Hepatocyte (in vitro differentiated cells): ENCODE measurements around the gene RALA. TPM values are rescaled to one million over a fixed set of nuclear protein-coding genes. Genes with fewer than 3 reads are reported as not detected.
A peak's percentile ranks its signal among the peaks of the same experiment; 100 is the strongest.

Experiments
- DNase-seq: peaks from one replicate; pipeline ENCODE4 v3.0.0-alpha.2; 2016; ENCODE audit warnings: low spot score
- H2AFZ ChIP-seq: fragments of 200-600 bp; sonication (generic); 2 replicates; pipeline ENCODE4 v1.6.0; 2016; ENCODE audit warnings: antibody characterized with exemption, mild to moderate bottlenecking
- H3K27ac ChIP-seq: fragments of 200-600 bp; sonication (generic); 2 replicates; pipeline ENCODE4 v1.5.1; 2016; ENCODE audit warnings: mild to moderate bottlenecking
- H3K27me3 ChIP-seq: fragments of 200-600 bp; sonication (generic); 2 replicates; pipeline ENCODE4 v1.6.1; 2016
- H3K36me3 ChIP-seq: fragments of 200-600 bp; sonication (generic); replicated peaks from 2 replicates; pipeline ENCODE4 v1.5.1; 2016; ENCODE audit warnings: low read depth; ENCODE audit not compliant: insufficient read depth
- H3K4me1 ChIP-seq: fragments of 200-600 bp; sonication (generic); 2 replicates; pipeline ENCODE4 v1.5.1; 2016; ENCODE audit warnings: mild to moderate bottlenecking, moderate library complexity; ENCODE audit not compliant: insufficient read depth
- H3K4me2 ChIP-seq: fragments of 200-600 bp; sonication (generic); 2 replicates; pipeline ENCODE4 v1.6.0; 2016
- H3K4me3 ChIP-seq: fragments of 200-600 bp; sonication (generic); 2 replicates; pipeline ENCODE4 v1.5.1; 2016; ENCODE audit warnings: mild to moderate bottlenecking
- H3K79me2 ChIP-seq: fragments of 200-600 bp; sonication (generic); 2 replicates; pipeline ENCODE4 v1.6.0; 2017; ENCODE audit warnings: mild to moderate bottlenecking
- H3K9me2 ChIP-seq: fragments of 200-600 bp; sonication (generic); replicated peaks from 2 replicates; pipeline ENCODE4 v1.6.0; 2017; ENCODE audit warnings: mild to moderate bottlenecking; ENCODE audit not compliant: insufficient read depth
- H3K9me3 ChIP-seq: fragments of 200-600 bp; sonication (generic); 2 replicates; pipeline ENCODE4 v1.5.1; 2016; ENCODE audit warnings: low read depth, mild to moderate bottlenecking
- H4K20me1 ChIP-seq: fragments of 200-600 bp; sonication (generic); 2 replicates; pipeline ENCODE4 v1.6.0; 2016; ENCODE audit warnings: mild to moderate bottlenecking; ENCODE audit not compliant: insufficient read depth, poor library complexity, severe bottlenecking
- EZH2 ChIP-seq: fragments of 200-600 bp; sonication (generic); IDR thresholded peaks from 2 replicates; pipeline ENCODE4 v1.6.1; 2016; ENCODE audit warnings: antibody characterized with exemption, mild to moderate bottlenecking, borderline replicate concordance
- EZH2phosphoT487 ChIP-seq: fragments of 200-600 bp; sonication (generic); IDR thresholded peaks from one replicate; pipeline ENCODE4 v1.6.1; 2018; ENCODE audit warnings: antibody characterized with exemption, mild to moderate bottlenecking, low read depth, moderate library complexity; ENCODE audit not compliant: unreplicated experiment, severe bottlenecking
- WGBS: methylation state at CpG from one replicate; pipeline ENCODE4 v1.1.6; 2016; ENCODE audit warnings: low lambda C conversion rate; ENCODE audit errors: missing lambda C conversion rate; 5-methylcytosine and 5-hydroxymethylcytosine counted together
- polyA plus RNA-seq: library from polyadenylated mRNA; unstranded; fragments of >200 nt; fragmentation: Nextera tagmentation; extraction: Ambion mirVana; gene quantifications from 2 replicates; pipeline ENCODE4 v1.2.1, GENCODE V29; 2016
- total RNA-seq: library from RNA; depleted of rRNA; stranded (reverse); fragments of >200 nt; gene quantifications from 2 replicates; pipeline ENCODE4 v1.2.3, GENCODE V29; 2014
- TF ChIP-seq, protein P1 (sequence below): fragments of 200-600 bp; sonication (generic); IDR thresholded peaks from 2 replicates; pipeline ENCODE4 v1.5.1; 2016; ENCODE audit warnings: antibody characterized with exemption, mild to moderate bottlenecking; ENCODE audit not compliant: poor library complexity

The RALA gene
- total and polyA plus RNA-seq, 2 experiments from 2014 or later = 25.5 to 42.8 TPM

DNA sequence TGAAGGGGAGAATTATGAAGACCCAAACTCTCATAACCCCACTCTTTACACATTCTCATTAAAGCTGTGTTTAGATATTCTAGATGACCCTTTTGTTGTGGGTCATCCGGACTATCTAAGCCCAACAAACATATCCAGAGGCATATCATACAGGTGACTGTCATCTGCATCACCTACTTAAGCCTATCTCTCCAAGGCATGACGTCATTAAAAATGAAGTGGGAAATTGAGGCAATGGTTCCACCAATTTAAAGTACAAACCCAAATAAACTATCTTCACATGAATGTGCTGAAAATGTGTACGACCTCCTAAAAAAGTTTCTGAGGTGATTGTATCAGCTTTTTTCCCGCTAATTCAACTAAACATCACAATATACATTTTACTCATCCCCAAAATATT is 4.5 kb upstream of the RALA start:
- no peak for TF ChIP-seq EZH2
- TF ChIP-seq EZH2phosphoT487 = no peak
- TF ChIP-seq, protein P1, sequence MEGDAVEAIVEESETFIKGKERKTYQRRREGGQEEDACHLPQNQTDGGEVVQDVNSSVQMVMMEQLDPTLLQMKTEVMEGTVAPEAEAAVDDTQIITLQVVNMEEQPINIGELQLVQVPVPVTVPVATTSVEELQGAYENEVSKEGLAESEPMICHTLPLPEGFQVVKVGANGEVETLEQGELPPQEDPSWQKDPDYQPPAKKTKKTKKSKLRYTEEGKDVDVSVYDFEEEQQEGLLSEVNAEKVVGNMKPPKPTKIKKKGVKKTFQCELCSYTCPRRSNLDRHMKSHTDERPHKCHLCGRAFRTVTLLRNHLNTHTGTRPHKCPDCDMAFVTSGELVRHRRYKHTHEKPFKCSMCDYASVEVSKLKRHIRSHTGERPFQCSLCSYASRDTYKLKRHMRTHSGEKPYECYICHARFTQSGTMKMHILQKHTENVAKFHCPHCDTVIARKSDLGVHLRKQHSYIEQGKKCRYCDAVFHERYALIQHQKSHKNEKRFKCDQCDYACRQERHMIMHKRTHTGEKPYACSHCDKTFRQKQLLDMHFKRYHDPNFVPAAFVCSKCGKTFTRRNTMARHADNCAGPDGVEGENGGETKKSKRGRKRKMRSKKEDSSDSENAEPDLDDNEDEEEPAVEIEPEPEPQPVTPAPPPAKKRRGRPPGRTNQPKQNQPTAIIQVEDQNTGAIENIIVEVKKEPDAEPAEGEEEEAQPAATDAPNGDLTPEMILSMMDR = no peak
- H3K9me2 ChIP-seq = no peaks in the 10 kb centered on the region
- H3K4me3 ChIP-seq = no peak overlapping the region
- H3K27ac ChIP-seq = no peak overlapping the region
- H2AFZ ChIP-seq = no peak overlapping the region
- H3K27me3 ChIP-seq = no peaks in the 10 kb centered on the region
- WGBS = 85% methylated on average over 4 of the region's 4 CpGs
- peaks cover 11% of the 10 kb centered on the region for H3K4me1 ChIP-seq
- H3K9me3 ChIP-seq = no peaks in the 10 kb centered on the region
- no peaks in the 10 kb centered on the region for H4K20me1 ChIP-seq
- no peaks in the 10 kb centered on the region for H3K36me3 ChIP-seq
- peaks cover 13% of the 10 kb centered on the region for H3K79me2 ChIP-seq
- H3K4me2 ChIP-seq = no peak overlapping the region
- no peak for DNase-seq

DNA sequence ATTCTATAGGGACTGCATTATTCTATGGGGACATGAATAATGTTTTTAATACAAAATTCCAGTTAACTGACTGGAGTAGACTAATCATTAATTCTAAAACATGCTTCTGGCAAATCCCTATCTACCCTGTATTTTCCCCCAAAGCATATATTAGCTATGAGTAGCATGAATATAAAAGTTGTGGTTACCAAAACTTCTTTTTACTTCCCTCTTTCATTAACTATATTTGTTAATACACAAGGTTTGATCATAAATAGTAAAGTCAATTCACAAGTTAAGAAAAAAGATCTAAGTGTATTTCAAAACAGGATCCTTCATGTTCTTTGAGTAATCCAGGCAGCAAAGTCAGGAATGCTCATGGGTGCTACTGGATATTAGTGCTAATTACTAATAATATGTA is 2.9 kb upstream of the RALA start:
- Histone ChIP-seq H2AFZ (no peak overlapping the region), H3K36me3 (no peaks in the 10 kb centered on the region), H3K27ac (no peak overlapping the region), H3K27me3 (no peaks in the 10 kb centered on the region), H3K4me3 (no peak overlapping the region), H3K9me2 (no peaks in the 10 kb centered on the region), H3K4me1 (peaks cover 17% of the 10 kb centered on the region), H3K79me2 (peaks cover 29% of the 10 kb centered on the region), H3K9me3 (no peaks in the 10 kb centered on the region), H3K4me2 (no peak overlapping the region), H4K20me1 (peaks cover 10% of the 10 kb centered on the region)
- no peak for DNase-seq
- TF ChIP-seq, protein P1 = no peak
- TF ChIP-seq EZH2 (no peak), EZH2phosphoT487 (no peak)

DNA sequence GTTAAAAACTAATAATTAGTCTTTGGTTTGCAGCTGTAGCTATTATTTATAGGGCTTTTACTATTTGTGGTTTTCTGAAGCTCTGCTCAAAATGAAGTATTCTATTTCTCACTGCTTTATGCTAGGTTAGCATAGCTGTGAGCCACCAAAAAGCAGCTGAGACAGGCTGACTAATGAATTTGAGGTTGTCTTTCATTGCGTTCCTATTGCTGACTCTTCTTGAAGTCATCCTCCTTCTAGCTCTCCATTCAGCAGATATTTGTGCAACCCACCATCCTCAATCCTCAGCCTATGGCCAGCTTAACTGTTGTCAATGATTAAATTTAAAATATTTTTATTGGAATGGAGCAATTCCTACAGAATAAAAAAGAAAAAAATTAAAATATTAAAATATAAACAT is 2.1 kb upstream of the RALA start:
- H3K27ac ChIP-seq = no peak overlapping the region
- peaks cover 20% of the 10 kb centered on the region for H3K4me1 ChIP-seq
- H3K36me3 ChIP-seq = no peaks in the 10 kb centered on the region
- H3K27me3 ChIP-seq = no peaks in the 10 kb centered on the region
- no peak for TF ChIP-seq EZH2phosphoT487
- no peak overlapping the region for H3K4me3 ChIP-seq
- peaks cover 16% of the 10 kb centered on the region for H4K20me1 ChIP-seq
- H2AFZ ChIP-seq = no peak overlapping the region
- WGBS = 96% methylated on average over 1 of the region's 1 CpG
- H3K4me2 ChIP-seq = no peak overlapping the region
- H3K9me3 ChIP-seq = no peaks in the 10 kb centered on the region
- peaks cover 37% of the 10 kb centered on the region for H3K79me2 ChIP-seq
- no peak for DNase-seq
- H3K9me2 ChIP-seq = no peaks in the 10 kb centered on the region

DNA sequence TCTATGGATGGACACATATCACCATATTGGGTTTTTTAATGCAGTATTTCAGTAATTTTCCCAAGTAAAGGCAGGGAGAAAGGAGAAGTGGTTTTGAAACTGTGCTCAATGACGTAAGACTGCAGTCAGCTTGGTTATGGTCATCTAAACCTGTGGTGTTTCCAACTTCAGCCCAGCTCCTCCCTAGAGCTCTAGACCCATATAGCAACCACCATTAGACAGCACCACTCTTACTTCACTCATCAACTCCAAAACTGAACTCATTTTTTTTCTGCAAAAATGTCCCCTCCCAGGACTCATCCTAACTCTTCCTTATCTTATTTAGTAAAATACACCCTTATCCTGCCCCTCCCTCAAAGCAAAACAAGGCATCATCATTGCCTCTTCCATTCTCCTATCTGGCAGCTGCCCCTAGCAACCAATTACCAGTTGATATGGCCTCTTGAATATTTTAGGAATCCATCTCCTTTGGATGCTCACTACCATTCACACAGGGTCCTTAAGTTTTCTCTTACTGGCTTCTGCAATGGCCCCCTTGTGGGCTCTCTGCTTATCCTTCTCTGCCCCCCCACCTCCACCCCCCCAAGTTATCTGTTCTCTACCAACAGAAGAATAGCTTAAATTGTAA is 1.5 kb upstream of the RALA start:
- no peak for TF ChIP-seq EZH2
- TF ChIP-seq, protein P1 = no peak
- no peak for TF ChIP-seq EZH2phosphoT487
- Histone ChIP-seq H3K9me3 (no peaks in the 10 kb centered on the region), H3K9me2 (no peaks in the 10 kb centered on the region), H3K36me3 (no peaks in the 10 kb centered on the region), H4K20me1 (peaks cover 22% of the 10 kb centered on the region), H2AFZ (no peak overlapping the region), H3K4me2 (peak overlapping the region; percentile 88), H3K79me2 (peaks cover 43% of the 10 kb centered on the region), H3K4me3 (peak overlapping the region; percentile 59), H3K27ac (no peak overlapping the region), H3K4me1 (peaks cover 20% of the 10 kb centered on the region), H3K27me3 (no peaks in the 10 kb centered on the region)
- WGBS = 100% methylated on average over 1 of the region's 1 CpG
- no peak for DNase-seq
